GM21367 (cell line): ENCODE data around the gene HERC5.
"Not testable (repeated sequence)": the region's sequence is repeated elsewhere in the genome, so short reads cannot be mapped to it uniquely, and the experiment has no call there.

ENCODE experiments used
- ATAC-seq: cut with Tn5 transposase; IDR thresholded peaks from one replicate; pipeline ENCODE4 v1.9.1; 2021; ENCODE audit not compliant: unreplicated experiment

Gene HERC5

GRCh38 chr4:88456670-88457306, at the start of gene HERC5:
HERC5 (plus strand) TSS chr4:88457119; CDS start chr4:88457270, 151 bp downstream.
- ATAC-seq, result peak; percentile 92

DNA sequence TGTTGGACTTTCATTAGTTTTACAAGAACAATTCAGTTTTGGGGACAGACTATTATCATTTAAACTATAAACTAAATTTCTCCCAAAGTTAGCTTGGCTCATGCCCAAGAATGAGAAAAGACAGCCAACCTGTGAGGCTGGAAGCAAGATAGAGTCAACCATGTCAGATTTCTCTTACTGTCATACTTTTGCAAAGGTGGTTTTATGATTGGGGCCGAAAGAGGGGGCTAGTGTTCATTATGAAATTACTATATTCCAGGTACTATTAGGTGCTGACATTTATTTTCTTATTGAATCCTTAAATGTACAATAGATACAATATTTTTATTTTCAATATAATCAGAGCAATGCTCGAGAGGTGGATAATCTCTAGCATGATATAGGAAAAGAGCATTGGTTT, 47.7 kb upstream of the HERC5 start:
- no peak for ATAC-seq

DNA sequence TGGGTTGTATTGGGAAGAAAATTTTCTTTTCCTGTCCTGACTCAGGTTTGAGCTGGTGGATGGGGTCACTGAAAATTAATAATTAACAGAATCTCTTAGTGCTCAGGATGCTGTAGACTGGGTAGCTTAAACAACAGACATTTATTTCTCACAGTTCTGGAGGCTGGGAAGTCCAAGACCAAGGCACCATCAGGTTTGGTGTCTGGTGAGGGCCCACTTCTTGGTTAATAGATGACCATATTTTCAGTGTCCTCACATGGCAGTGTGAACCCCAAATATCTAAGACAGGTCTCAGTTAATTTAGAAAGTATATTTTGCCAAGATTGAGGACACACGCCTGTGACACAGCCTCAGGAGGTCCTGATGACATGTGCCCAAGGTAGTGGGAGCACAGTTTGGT, 47.1 kb upstream of the HERC5 start:
- ATAC-seq, result no peak

- ATAC-seq, result no peak
Observed at GRCh38 chr4:88411491-88412096, 45.3 kb upstream of the HERC5 start.

GRCh38 chr4:88413801-88414200, 43.1 kb upstream of the HERC5 start:
- ATAC-seq, result no peak

DNA sequence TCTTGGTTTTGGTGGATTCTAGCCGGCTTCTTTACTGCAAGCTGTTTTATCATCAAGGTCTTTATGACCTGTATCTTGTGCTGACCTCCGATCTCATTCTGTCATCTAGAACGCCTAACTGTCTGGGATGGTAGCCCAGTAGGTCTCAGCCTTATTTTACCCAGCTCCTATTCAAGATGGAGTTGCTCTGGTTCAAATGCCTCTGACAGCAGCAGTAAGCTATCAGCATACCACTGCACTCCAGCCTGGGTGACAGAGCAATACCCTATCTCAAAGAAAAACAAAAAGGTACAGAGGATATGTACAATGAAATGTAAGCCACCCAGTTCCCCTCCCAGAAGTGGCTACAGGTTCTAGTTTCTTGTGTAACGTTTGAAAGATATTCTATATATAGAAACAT, 42.2 kb upstream of the HERC5 start:
- no peak for ATAC-seq

GRCh38 chr4:88415982-88416381, 40.9 kb upstream of the HERC5 start:
- ATAC-seq, result no peak

DNA sequence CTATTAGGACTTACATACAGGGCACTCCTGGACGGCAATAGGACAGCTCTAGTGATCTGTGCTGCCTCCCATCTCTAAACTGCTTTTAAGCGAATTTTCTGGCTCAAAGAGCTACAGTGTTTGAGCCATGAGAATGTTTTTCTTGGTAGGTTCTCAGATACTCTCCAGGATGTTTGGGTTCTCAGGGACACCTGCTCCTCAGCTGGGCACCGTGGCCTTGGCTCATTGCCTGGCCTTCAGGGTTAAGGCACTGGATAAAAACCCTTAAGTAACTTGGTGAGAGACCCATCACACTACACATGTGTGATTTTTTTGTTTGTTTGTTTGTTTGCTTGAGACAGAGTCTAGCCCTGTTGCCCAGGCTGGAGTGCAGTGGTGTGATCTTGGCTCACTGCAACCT, 38.5 kb upstream of the HERC5 start:
- ATAC-seq, result no peak

DNA sequence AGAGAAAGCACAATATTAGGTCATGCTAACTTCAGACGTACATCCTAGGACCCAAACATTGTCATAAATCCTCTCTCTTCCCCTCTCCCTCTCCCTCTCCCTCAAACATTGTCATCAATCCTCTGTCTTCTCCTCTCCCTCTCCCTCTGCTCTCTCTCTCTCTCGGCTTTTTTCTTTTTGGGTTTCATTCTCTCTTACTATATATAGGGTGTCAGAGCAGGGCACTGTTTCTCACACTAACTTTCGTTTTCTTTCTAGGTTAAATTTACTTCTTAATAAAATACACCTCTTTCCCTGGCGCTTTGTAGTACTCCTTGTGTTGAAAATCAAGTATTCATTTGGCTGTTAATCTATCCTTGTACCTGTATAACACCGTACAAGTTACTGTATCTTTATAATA, 37.0 kb upstream of the HERC5 start:
- no peak for ATAC-seq

- no peak for ATAC-seq
Observed at GRCh38 chr4:88420844-88421243, 36.1 kb upstream of the HERC5 start.

- ATAC-seq, result no peak
Observed at GRCh38 chr4:88422403-88422802, 34.5 kb upstream of the HERC5 start.

DNA sequence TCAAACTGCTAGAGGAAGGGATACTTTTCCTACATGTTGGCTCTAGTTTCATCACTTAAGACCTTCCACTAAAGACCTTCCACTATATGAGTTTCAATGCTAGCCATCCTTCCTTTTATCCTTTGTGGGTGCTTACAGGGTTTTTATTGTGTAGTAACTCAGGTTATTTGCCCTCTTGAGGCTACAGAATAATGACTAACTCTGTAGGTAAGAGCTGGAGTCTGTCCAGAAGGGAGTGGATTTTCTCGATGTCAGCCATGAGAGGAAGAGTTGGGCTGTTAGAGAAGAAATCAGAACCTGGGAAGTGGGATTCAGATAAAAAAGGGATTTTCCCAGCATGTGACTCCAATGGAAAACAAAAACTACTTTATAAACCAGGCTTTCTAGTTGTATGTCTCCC, 27.5 kb upstream of the HERC5 start:
- ATAC-seq, result no peak

DNA sequence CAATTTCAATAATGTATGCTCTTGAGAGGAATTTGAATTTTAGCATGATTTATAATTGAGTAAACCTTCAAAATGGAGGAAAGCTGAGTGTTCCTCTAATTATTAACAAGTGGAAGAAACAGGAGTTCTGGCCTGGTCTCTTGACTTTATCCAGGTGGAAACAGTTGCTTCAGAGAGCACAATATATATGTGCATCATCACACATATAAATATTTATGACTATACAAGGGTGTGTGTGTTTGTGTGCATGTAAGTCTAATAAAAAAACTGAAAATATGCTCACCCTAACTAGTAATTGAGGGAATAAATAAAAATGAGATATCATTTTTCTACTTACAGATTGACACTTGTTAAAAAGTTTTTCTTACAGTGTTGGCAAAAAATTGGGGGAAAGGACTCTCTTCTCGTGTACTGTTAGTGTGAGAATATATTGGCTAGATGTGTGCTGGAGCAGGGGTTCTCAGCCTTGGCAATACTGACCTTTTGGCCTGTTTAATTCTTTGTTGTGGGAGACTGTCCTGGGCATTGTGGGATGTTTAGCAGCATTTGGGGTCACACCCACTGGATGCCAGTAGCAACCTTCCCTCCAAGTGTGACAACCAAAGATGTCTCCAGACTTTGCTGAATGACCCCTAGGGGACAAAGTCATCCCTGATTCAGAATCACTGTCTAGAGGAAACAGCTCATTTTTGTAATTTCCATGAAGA, 20.8 kb upstream of the HERC5 start:
- ATAC-seq, result no peak

GRCh38 chr4:88437873-88438272, 19.0 kb upstream of the HERC5 start:
- not testable (repeated sequence) for ATAC-seq

DNA sequence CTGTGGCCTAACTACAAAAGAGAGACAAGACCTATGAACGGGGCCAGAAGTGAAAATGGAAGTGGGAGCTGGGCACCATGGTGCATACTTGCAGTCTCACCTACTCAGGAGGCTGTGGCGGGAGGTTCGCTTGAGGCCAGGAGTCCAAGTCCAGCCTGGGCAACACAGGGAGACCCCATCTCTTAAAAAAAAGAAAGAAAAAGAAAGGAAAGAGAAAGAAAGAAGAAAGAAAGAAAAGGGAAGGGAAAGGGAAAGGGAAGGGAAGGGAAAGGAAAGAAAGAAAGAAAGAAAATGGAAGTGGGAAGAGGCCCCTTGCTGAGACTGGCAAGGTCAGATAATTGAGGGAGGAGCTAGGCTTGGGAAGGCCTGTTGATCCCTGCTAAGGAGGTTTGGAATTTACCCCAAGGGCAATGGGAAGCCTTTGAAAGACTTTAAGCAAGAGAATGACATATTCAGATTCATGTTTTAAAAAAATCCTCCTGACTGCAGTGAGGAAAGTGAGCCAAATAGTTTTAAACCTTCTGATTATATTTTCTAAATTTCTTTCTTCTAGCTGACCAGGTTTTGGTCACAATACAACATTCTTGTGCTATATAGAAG, 17.7 kb upstream of the HERC5 start:
- no peak for ATAC-seq

DNA sequence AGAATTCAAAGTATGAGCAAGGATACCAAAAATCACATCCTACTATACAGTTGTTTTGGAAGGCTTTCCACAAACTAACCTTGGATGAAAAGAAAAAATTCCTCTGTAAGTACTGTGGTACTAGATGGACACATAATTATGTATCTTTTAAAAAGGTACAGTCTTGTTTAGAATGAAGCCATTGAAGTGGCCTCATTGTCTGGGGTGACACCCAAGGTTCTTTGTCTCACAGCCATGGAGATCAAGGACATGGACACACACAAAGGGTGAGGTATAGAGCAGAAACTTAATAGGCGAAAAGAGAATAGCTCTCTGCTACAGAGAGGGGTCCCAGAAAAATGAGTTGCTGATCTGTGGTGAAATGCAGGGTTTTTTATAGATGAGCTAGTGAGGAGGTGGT, 16.8 kb upstream of the HERC5 start:
- no peak for ATAC-seq

DNA sequence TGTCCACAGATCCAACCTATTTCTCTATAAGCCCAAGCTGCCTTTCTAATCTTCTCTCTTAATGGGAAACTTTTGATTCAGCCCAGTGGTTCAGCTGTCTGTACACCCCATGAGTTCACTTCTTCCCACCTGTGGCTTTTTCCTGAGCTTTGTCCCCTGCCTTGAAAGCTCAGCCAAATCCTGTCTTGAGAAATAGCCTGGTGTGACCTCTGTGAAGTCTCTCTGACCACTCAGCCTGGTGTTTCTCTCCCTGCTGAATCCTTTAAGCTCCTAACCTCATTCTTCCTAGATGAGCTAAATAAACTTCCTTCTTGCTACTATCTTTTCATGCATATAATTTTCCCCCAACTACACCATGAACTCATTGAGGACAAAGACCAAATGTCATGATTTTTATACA, 15.2 kb upstream of the HERC5 start:
- ATAC-seq, result no peak

DNA sequence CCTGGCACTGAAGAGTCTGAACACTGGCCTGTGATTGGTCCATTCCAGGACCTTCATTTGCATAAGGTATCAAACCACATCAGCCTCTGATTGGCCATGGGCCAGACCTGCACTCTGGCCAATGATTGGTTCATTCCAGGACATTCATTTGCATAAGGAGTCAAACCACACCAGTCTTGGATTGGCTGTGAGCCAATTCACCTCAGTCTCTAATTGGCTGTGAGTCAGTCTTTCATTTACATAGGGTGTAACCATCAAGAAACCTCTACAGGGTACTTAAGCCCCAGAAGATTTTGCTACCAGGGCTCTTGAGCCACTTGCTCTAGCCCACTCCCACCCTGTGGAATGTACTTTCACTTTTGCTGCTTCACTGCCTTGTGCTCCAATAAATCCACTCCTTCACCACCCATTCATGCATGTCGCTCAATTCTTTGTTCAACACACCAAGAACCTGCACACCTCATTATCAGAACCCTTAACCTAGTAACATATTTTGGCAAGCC, 14.2 kb upstream of the HERC5 start:
- no peak for ATAC-seq

DNA sequence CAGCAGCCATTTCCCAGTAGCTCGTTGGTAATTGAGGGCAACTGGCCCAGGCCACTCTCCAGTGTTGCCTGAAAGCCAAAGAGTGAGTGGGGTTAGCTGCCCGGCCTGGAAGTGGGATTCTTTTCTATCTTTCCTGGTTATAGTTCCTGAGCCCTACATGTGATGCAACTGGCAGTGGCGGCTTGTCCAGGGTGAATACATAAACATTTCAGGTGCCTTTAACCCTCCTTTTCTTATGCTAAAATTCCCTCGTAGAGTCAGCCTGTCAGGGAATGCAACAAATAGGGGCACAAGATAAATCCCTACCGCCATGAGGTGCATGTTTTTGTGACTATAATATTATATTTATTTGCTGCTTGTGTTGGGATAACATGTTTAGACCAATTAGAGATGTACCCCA, 13.4 kb upstream of the HERC5 start:
- ATAC-seq, result no peak

DNA sequence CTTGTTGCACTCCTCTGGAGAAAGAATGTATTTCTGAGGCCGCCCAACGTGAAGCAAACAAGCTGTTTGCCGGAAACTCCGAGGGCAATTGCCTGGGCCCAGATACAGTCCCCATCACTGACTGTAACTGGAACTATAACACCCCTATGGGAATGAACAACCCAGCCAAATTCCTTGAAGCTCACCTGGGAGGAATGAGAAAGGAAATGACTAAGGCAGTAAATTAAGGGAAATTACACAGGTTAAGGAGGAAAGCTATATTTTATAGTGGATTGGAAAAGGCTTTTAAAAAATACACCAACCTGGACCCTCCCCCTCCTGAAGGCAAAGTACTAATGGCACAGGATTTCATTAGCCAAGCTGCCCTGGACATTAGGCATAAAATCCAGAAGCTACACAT, 11.7 kb upstream of the HERC5 start:
- no peak for ATAC-seq

- no peak for ATAC-seq
Observed at GRCh38 chr4:88446124-88446523, 10.8 kb upstream of the HERC5 start.
